ENCODE results near the gene PSG11. TPM values are rescaled to one million over a fixed set of nuclear protein-coding genes. Genes with fewer than 3 reads are reported as not detected.
"Not testable (repeated sequence)": the region's sequence is repeated elsewhere in the genome, so short reads cannot be mapped to it uniquely, and the experiment has no call there.

PSG11 gene
- total and polyA plus RNA-seq, 4 donors, result not detected

- DNase-seq (ENCODE audit: low spot score); H3K4me3 ChIP-seq (ENCODE audit: low read depth in 1 of 3, low read length in 3 of 3); H3K9ac ChIP-seq (ENCODE audit: low read depth in 1 of 2, low read length in 2 of 2); H3K9me3 ChIP-seq (ENCODE audit: control insufficient read depth in 4 of 4, low read length in 3 of 4); H3K27ac ChIP-seq (ENCODE audit: low read depth in 1 of 2, low read length in 2 of 2); H3K36me3 ChIP-seq (ENCODE audit: control insufficient read depth in 4 of 4, insufficient read depth in 3 of 4, low read depth in 1 of 4, low read length in 3 of 4); H3K4me1 ChIP-seq (ENCODE audit: control insufficient read depth in 4 of 4, insufficient read depth in 4 of 4, low read length in 3 of 4); H3K27me3 ChIP-seq (ENCODE audit: control insufficient read depth in 4 of 4, insufficient read depth in 4 of 4, low read length in 3 of 4): not testable (repeated sequence)
- 68% methylated on average over 1 of the region's 1 CpG for WGBS
These were observed 17.4 kb upstream of the PSG11 start for GRCh38 chr19:43043492-43044180.

- not testable (repeated sequence) for H3K27ac ChIP-seq (ENCODE audit: low read depth in 1 of 2, low read length in 2 of 2); H3K4me1 ChIP-seq (ENCODE audit: control insufficient read depth in 4 of 4, insufficient read depth in 4 of 4, low read length in 3 of 4); H3K27me3 ChIP-seq (ENCODE audit: control insufficient read depth in 4 of 4, insufficient read depth in 4 of 4, low read length in 3 of 4); DNase-seq (ENCODE audit: low spot score); H3K4me3 ChIP-seq (ENCODE audit: low read depth in 1 of 3, low read length in 3 of 3); H3K36me3 ChIP-seq (ENCODE audit: control insufficient read depth in 4 of 4, insufficient read depth in 3 of 4, low read depth in 1 of 4, low read length in 3 of 4); H3K9me3 ChIP-seq (ENCODE audit: control insufficient read depth in 4 of 4, low read length in 3 of 4); H3K9ac ChIP-seq (ENCODE audit: low read depth in 1 of 2, low read length in 2 of 2)
- 41% methylated on average over 2 of the region's 2 CpGs for WGBS
- TF ChIP-seq RAD21 (IDR thresholded peaks at IDR 0.05), result peak in 1 of 2 donors; percentile 13
These were observed 5.4 kb upstream of the PSG11 start for GRCh38 chr19:43031645-43032044.

- no peaks in the 10 kb centered on the region for H3K27me3 ChIP-seq (ENCODE audit: control insufficient read depth in 4 of 4, insufficient read depth in 4 of 4, low read length in 3 of 4)
- H3K4me3 ChIP-seq (ENCODE audit: low read depth in 1 of 3, low read length in 3 of 3), result no peak overlapping the region
- DNase-seq (ENCODE audit: low spot score), result no peak
- TF ChIP-seq ZBTB33 (IDR thresholded peaks at IDR 0.05), result no peak
- TF ChIP-seq, protein P1, sequence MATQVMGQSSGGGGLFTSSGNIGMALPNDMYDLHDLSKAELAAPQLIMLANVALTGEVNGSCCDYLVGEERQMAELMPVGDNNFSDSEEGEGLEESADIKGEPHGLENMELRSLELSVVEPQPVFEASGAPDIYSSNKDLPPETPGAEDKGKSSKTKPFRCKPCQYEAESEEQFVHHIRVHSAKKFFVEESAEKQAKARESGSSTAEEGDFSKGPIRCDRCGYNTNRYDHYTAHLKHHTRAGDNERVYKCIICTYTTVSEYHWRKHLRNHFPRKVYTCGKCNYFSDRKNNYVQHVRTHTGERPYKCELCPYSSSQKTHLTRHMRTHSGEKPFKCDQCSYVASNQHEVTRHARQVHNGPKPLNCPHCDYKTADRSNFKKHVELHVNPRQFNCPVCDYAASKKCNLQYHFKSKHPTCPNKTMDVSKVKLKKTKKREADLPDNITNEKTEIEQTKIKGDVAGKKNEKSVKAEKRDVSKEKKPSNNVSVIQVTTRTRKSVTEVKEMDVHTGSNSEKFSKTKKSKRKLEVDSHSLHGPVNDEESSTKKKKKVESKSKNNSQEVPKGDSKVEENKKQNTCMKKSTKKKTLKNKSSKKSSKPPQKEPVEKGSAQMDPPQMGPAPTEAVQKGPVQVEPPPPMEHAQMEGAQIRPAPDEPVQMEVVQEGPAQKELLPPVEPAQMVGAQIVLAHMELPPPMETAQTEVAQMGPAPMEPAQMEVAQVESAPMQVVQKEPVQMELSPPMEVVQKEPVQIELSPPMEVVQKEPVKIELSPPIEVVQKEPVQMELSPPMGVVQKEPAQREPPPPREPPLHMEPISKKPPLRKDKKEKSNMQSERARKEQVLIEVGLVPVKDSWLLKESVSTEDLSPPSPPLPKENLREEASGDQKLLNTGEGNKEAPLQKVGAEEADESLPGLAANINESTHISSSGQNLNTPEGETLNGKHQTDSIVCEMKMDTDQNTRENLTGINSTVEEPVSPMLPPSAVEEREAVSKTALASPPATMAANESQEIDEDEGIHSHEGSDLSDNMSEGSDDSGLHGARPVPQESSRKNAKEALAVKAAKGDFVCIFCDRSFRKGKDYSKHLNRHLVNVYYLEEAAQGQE (IDR thresholded peaks at IDR 0.05), result no peak
- TF ChIP-seq SP1 (IDR thresholded peaks at IDR 0.05), result no peak
- no peak for TF ChIP-seq EGR1 (IDR thresholded peaks at IDR 0.05; ENCODE audit: low read depth in 2 of 2)
- no peak for TF ChIP-seq RXRA (IDR thresholded peaks at IDR 0.05)
- no peak for TF ChIP-seq HNF4G (IDR thresholded peaks at IDR 0.05)
- no peak for TF ChIP-seq ATF3 (IDR thresholded peaks at IDR 0.05)
- no peak for TF ChIP-seq NR2F2 (IDR thresholded peaks at IDR 0.05)
- TF ChIP-seq, protein P2, sequence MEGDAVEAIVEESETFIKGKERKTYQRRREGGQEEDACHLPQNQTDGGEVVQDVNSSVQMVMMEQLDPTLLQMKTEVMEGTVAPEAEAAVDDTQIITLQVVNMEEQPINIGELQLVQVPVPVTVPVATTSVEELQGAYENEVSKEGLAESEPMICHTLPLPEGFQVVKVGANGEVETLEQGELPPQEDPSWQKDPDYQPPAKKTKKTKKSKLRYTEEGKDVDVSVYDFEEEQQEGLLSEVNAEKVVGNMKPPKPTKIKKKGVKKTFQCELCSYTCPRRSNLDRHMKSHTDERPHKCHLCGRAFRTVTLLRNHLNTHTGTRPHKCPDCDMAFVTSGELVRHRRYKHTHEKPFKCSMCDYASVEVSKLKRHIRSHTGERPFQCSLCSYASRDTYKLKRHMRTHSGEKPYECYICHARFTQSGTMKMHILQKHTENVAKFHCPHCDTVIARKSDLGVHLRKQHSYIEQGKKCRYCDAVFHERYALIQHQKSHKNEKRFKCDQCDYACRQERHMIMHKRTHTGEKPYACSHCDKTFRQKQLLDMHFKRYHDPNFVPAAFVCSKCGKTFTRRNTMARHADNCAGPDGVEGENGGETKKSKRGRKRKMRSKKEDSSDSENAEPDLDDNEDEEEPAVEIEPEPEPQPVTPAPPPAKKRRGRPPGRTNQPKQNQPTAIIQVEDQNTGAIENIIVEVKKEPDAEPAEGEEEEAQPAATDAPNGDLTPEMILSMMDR (IDR thresholded peaks at IDR 0.05; ENCODE audit: low read depth, low read length, missing input control), result no peak
- 73% methylated on average over 4 of the region's 4 CpGs for WGBS
- H3K27ac ChIP-seq (ENCODE audit: low read depth in 1 of 2, low read length in 2 of 2), result no peak overlapping the region
- H3K4me1 ChIP-seq (ENCODE audit: control insufficient read depth in 4 of 4, insufficient read depth in 4 of 4, low read length in 3 of 4), result no peaks in the 10 kb centered on the region
- no peak overlapping the region for H3K9ac ChIP-seq (ENCODE audit: low read depth in 1 of 2, low read length in 2 of 2)
- no peaks in the 10 kb centered on the region for H3K9me3 ChIP-seq (ENCODE audit: control insufficient read depth in 4 of 4, low read length in 3 of 4)
- H3K36me3 ChIP-seq (ENCODE audit: control insufficient read depth in 4 of 4, insufficient read depth in 3 of 4, low read depth in 1 of 4, low read length in 3 of 4), result no peaks in the 10 kb centered on the region
These were observed 2.6 kb upstream of the PSG11 start for GRCh38 chr19:43028866-43029265.

DNA sequence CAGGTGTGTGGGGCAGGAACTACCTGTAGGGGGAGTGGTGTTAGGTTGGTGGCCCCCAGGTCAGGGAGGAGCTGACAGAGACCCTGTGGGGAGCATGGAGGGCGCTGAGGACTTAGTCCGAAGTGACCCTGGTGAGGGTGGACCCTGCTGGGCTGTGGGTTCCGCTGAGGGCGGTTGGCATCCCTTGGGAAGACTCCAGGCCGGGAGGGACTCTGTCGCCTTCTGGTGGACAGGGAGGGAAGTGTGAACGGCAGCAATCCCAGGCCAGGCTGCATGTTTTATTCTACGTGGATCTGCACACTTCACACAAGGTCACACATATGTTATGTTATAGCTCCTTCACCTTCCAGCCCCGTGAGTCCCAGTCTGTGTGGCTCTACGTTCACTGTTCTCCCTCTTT lies 1.7 kb upstream of the PSG11 start:
- not testable (repeated sequence) for H3K4me3 ChIP-seq (ENCODE audit: low read depth in 1 of 3, low read length in 3 of 3); H3K9me3 ChIP-seq (ENCODE audit: control insufficient read depth in 4 of 4, low read length in 3 of 4); DNase-seq (ENCODE audit: low spot score); H3K27me3 ChIP-seq (ENCODE audit: control insufficient read depth in 4 of 4, insufficient read depth in 4 of 4, low read length in 3 of 4); H3K4me1 ChIP-seq (ENCODE audit: control insufficient read depth in 4 of 4, insufficient read depth in 4 of 4, low read length in 3 of 4); H3K9ac ChIP-seq (ENCODE audit: low read depth in 1 of 2, low read length in 2 of 2); H3K36me3 ChIP-seq (ENCODE audit: control insufficient read depth in 4 of 4, insufficient read depth in 3 of 4, low read depth in 1 of 4, low read length in 3 of 4); H3K27ac ChIP-seq (ENCODE audit: low read depth in 1 of 2, low read length in 2 of 2)
- 37% methylated on average over 10 of the region's 10 CpGs for WGBS

DNA sequence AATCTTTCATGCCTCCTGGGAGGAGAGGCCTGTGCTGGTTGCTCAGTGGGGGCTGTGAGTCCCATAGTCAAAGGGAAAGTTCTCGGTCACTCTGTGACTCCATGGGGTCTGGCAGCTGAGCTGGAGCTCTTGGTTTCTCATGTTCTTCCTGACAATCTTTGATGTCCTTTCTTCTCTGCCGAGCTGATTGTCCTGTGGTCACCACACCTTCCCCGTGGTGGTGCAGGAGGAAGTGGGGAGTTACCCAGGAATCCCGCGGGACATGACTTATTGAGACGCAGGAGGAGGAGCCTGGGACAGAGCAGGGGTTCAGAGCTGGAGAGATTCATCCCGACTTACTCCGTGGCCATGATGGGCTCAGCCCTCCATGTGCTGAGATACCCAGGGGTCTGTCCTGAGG lies 792 bp upstream of the PSG11 start:
- DNase-seq (ENCODE audit: low spot score); H3K4me1 ChIP-seq (ENCODE audit: control insufficient read depth in 4 of 4, insufficient read depth in 4 of 4, low read length in 3 of 4); H3K9ac ChIP-seq (ENCODE audit: low read depth in 1 of 2, low read length in 2 of 2); H3K4me3 ChIP-seq (ENCODE audit: low read depth in 1 of 3, low read length in 3 of 3); H3K27me3 ChIP-seq (ENCODE audit: control insufficient read depth in 4 of 4, insufficient read depth in 4 of 4, low read length in 3 of 4); H3K36me3 ChIP-seq (ENCODE audit: control insufficient read depth in 4 of 4, insufficient read depth in 3 of 4, low read depth in 1 of 4, low read length in 3 of 4); H3K27ac ChIP-seq (ENCODE audit: low read depth in 1 of 2, low read length in 2 of 2); H3K9me3 ChIP-seq (ENCODE audit: control insufficient read depth in 4 of 4, low read length in 3 of 4): not testable (repeated sequence)
- 80% methylated on average over 8 of the region's 8 CpGs for WGBS
